GM23338 (cell line): ENCODE measurements around the gene SNX30. TPM values are rescaled to one million over a fixed set of nuclear protein-coding genes. Genes with fewer than 3 reads are reported as not detected.

Experiments
- ATAC-seq: fragments of 200-7000 bp; cut with Tn5 transposase; 3 replicates; pipeline ENCODE4 v1.9.1; 2020
- DNase-seq: peaks from one replicate; pipeline ENCODE4 v3.0.0-alpha.2; 2015; ENCODE audit warnings: low spot score
- H2AFZ ChIP-seq: fragments of 200-600 bp; sonication (generic); 2 replicates; pipeline ENCODE4 v1.8.0; 2016; ENCODE audit warnings: antibody characterized with exemption, mild to moderate bottlenecking, moderate library complexity
- H3F3A ChIP-seq: fragments of 200-600 bp; sonication (generic); replicated peaks from 2 replicates; pipeline ENCODE4 v1.8.0; 2017; ENCODE audit warnings: antibody characterized with exemption, mixed run types, low read depth
- H3K27ac ChIP-seq: fragments of 200-600 bp; sonication (generic); 2 replicates; pipeline ENCODE4 v1.6.1; 2016; ENCODE audit warnings: low read depth
- H3K27me3 ChIP-seq: fragments of 200-600 bp; sonication (generic); 2 replicates; pipeline ENCODE4 v1.8.0; 2016; ENCODE audit warnings: mild to moderate bottlenecking, mixed run types, moderate library complexity; ENCODE audit not compliant: insufficient read depth
- H3K36me3 ChIP-seq: fragments of 200-600 bp; sonication (generic); 2 replicates; pipeline ENCODE4 v1.8.0; 2016; ENCODE audit warnings: mild to moderate bottlenecking; ENCODE audit not compliant: insufficient read depth
- H3K4me1 ChIP-seq: fragments of 200-600 bp; sonication (generic); 2 replicates; pipeline ENCODE4 v1.8.0; 2016; ENCODE audit warnings: mild to moderate bottlenecking, moderate library complexity; ENCODE audit not compliant: insufficient read depth
- H3K4me2 ChIP-seq: fragments of 200-600 bp; sonication (generic); 2 replicates; pipeline ENCODE4 v1.7.1; 2017; ENCODE audit warnings: mixed run types
- H3K4me3 ChIP-seq: fragments of 200-600 bp; sonication (generic); 2 replicates; pipeline ENCODE4 v1.6.1; 2016; ENCODE audit warnings: mixed run types
- H3K79me2 ChIP-seq: fragments of 200-600 bp; sonication (generic); replicated peaks from 2 replicates; pipeline ENCODE4 v1.8.0; 2017; ENCODE audit warnings: mild to moderate bottlenecking; ENCODE audit not compliant: insufficient read depth
- H3K9me2 ChIP-seq: fragments of 200-600 bp; sonication (generic); 2 replicates; pipeline ENCODE4 v1.8.0; 2017; ENCODE audit not compliant: insufficient read depth
- H4K20me1 ChIP-seq: fragments of 200-600 bp; sonication (generic); replicated peaks from 2 replicates; pipeline ENCODE4 v1.8.0; 2017; ENCODE audit warnings: mild to moderate bottlenecking; ENCODE audit not compliant: insufficient read depth
- H3K27ac Mint-ChIP-seq: 2 replicates; pipeline ENCODE4 v1.8.0; 2020; ENCODE audit warnings: inconsistent platforms, mild to moderate bottlenecking, moderate library complexity, mixed read lengths
- H3K27me3 Mint-ChIP-seq: 3 replicates; pipeline ENCODE4 v1.8.0; 2022; ENCODE audit warnings: low read depth, mild to moderate bottlenecking, moderate library complexity, mixed read lengths, inconsistent platforms; ENCODE audit not compliant: insufficient read depth, poor library complexity
- H3K36me3 Mint-ChIP-seq: 3 replicates; pipeline ENCODE4 v1.8.0; 2021; ENCODE audit warnings: low read depth, mild to moderate bottlenecking, inconsistent platforms, moderate library complexity, mixed read lengths
- H3K4me1 Mint-ChIP-seq: 3 replicates; pipeline ENCODE4 v1.8.0; 2020; ENCODE audit warnings: mild to moderate bottlenecking, inconsistent platforms, mixed read lengths
- H3K4me3 Mint-ChIP-seq: 3 replicates; pipeline ENCODE4 v1.8.0; 2021; ENCODE audit warnings: moderate library complexity, mild to moderate bottlenecking, inconsistent platforms, mixed read lengths
- H3K9me3 Mint-ChIP-seq: 3 replicates; pipeline ENCODE4 v1.8.0; 2020; ENCODE audit warnings: moderate library complexity, mild to moderate bottlenecking, inconsistent platforms, mixed read lengths
- CREB1 ChIP-seq: fragments of 250-450 bp; sonication (Bioruptor Pico); IDR thresholded peaks from 2 replicates; pipeline ENCODE4 v1.5.0; 2020; ENCODE audit warnings: low read depth, mild to moderate bottlenecking, moderate library complexity
- CTCF ChIP-seq, 2 experiments: fragments of 200-600 bp in 1 of 2; sonication (generic) in 1 of 2; conservative IDR thresholded peaks; 2 replicates each; pipeline versions ENCODE4 v1.5.1 to v1.6.1; 2016 to 2017; ENCODE audit warnings: antibody characterized with exemption in 2 of 2, low read depth in 2 of 2, mild to moderate bottlenecking in 2 of 2, moderate library complexity in 1 of 2
- JUNB ChIP-seq: IDR thresholded peaks from one replicate; pipeline ENCODE4 v1.6.1; 2016; ENCODE audit warnings: antibody characterized with exemption; ENCODE audit not compliant: unreplicated experiment
- NANOG ChIP-seq: IDR thresholded peaks from 2 replicates; pipeline ENCODE4 v1.6.1; 2016; ENCODE audit warnings: antibody characterized with exemption, borderline replicate concordance
- REST ChIP-seq: IDR thresholded peaks from one replicate; pipeline ENCODE4 v1.6.1; 2018; ENCODE audit warnings: antibody characterized with exemption; ENCODE audit not compliant: unreplicated experiment
- STAT1 ChIP-seq: IDR thresholded peaks from one replicate; pipeline ENCODE4 v1.6.1; 2016; ENCODE audit warnings: antibody characterized with exemption; ENCODE audit not compliant: unreplicated experiment
- ZNF114 ChIP-seq: fragments of 250-450 bp; sonication (Bioruptor Pico); IDR thresholded peaks from 2 replicates; pipeline ENCODE4 v1.5.0; 2020; ENCODE audit warnings: mild to moderate bottlenecking, moderate library complexity
- polyA plus RNA-seq: library from polyadenylated mRNA; unstranded; fragments of >200 nt; fragmentation: Nextera tagmentation; extraction: Ambion mirVana; gene quantifications from 2 replicates; pipeline ENCODE4 v1.2.1, GENCODE V29; 2016
- total RNA-seq: library from RNA; depleted of rRNA; stranded (reverse); fragments of >200 nt; shearing (Covaris generic); gene quantifications from 2 replicates; pipeline ENCODE4 v1.2.3, GENCODE V29; 2014
- TF ChIP-seq, protein P1 (sequence below): fragments of 250-450 bp; sonication (Bioruptor Pico); IDR thresholded peaks from 2 replicates; pipeline ENCODE4 v1.5.0; 2020; ENCODE audit warnings: mild to moderate bottlenecking, moderate library complexity
- TF ChIP-seq, protein P2 (sequence below): IDR thresholded peaks from 2 replicates; pipeline ENCODE4 v1.6.1; 2016; ENCODE audit warnings: antibody characterized with exemption

The SNX30 gene
- total and polyA plus RNA-seq, 2 experiments from 2014 or later: 2.1 to 17.8 TPM

DNA sequence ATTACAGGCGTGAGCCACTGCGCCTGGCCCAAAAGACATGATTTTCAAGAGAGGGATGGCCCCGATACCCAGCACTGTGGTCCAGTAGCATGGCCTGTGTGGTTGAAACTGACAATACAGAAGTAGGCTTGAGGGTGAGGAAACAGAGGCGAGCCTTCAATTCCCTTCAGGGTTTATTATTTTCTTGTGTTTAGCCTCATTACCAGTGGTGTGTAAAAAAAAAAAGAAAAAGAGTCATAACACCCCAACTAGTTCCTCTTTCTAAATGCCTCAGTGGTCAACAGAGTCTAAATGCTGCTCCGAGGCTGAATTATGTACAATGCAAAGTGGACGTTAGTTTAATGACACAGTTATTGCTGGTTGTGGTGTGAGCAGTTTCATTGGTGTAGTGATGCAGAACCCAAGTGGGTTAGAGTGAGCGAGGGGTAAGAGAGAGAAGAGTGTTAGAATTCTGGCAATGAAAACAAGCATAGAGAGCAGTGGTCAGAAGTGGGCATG is 58.8 kb downstream of the SNX30 start:
- H3F3A ChIP-seq: no peaks in the 10 kb centered on the region
- Mint-ChIP-seq H3K9me3 (peaks cover 4% of the 10 kb centered on the region; the same call in 1 of the 3 replicates), H3K4me3 (no peak overlapping the region), H3K27ac (no peak overlapping the region), H3K36me3 (peaks cover 11% of the 10 kb centered on the region), H3K27me3 (peaks cover 3% of the 10 kb centered on the region), H3K4me1 (peaks cover 7% of the 10 kb centered on the region; the same call in 2 of the 3 replicates)
- no peaks in the 10 kb centered on the region; the same call in 1 of the 2 replicates for H4K20me1 ChIP-seq
- no peak overlapping the region for H3K4me3 ChIP-seq
- H2AFZ ChIP-seq: no peak overlapping the region
- DNase-seq (no peak), ATAC-seq (no peak)
- peaks cover 4% of the 10 kb centered on the region for H3K4me1 ChIP-seq
- no peaks in the 10 kb centered on the region for H3K27me3 ChIP-seq
- no peak for TF ChIP-seq ZNF114 (CRISPR knock-in tag)
- no peak for TF ChIP-seq JUNB
- TF ChIP-seq, protein P1, sequence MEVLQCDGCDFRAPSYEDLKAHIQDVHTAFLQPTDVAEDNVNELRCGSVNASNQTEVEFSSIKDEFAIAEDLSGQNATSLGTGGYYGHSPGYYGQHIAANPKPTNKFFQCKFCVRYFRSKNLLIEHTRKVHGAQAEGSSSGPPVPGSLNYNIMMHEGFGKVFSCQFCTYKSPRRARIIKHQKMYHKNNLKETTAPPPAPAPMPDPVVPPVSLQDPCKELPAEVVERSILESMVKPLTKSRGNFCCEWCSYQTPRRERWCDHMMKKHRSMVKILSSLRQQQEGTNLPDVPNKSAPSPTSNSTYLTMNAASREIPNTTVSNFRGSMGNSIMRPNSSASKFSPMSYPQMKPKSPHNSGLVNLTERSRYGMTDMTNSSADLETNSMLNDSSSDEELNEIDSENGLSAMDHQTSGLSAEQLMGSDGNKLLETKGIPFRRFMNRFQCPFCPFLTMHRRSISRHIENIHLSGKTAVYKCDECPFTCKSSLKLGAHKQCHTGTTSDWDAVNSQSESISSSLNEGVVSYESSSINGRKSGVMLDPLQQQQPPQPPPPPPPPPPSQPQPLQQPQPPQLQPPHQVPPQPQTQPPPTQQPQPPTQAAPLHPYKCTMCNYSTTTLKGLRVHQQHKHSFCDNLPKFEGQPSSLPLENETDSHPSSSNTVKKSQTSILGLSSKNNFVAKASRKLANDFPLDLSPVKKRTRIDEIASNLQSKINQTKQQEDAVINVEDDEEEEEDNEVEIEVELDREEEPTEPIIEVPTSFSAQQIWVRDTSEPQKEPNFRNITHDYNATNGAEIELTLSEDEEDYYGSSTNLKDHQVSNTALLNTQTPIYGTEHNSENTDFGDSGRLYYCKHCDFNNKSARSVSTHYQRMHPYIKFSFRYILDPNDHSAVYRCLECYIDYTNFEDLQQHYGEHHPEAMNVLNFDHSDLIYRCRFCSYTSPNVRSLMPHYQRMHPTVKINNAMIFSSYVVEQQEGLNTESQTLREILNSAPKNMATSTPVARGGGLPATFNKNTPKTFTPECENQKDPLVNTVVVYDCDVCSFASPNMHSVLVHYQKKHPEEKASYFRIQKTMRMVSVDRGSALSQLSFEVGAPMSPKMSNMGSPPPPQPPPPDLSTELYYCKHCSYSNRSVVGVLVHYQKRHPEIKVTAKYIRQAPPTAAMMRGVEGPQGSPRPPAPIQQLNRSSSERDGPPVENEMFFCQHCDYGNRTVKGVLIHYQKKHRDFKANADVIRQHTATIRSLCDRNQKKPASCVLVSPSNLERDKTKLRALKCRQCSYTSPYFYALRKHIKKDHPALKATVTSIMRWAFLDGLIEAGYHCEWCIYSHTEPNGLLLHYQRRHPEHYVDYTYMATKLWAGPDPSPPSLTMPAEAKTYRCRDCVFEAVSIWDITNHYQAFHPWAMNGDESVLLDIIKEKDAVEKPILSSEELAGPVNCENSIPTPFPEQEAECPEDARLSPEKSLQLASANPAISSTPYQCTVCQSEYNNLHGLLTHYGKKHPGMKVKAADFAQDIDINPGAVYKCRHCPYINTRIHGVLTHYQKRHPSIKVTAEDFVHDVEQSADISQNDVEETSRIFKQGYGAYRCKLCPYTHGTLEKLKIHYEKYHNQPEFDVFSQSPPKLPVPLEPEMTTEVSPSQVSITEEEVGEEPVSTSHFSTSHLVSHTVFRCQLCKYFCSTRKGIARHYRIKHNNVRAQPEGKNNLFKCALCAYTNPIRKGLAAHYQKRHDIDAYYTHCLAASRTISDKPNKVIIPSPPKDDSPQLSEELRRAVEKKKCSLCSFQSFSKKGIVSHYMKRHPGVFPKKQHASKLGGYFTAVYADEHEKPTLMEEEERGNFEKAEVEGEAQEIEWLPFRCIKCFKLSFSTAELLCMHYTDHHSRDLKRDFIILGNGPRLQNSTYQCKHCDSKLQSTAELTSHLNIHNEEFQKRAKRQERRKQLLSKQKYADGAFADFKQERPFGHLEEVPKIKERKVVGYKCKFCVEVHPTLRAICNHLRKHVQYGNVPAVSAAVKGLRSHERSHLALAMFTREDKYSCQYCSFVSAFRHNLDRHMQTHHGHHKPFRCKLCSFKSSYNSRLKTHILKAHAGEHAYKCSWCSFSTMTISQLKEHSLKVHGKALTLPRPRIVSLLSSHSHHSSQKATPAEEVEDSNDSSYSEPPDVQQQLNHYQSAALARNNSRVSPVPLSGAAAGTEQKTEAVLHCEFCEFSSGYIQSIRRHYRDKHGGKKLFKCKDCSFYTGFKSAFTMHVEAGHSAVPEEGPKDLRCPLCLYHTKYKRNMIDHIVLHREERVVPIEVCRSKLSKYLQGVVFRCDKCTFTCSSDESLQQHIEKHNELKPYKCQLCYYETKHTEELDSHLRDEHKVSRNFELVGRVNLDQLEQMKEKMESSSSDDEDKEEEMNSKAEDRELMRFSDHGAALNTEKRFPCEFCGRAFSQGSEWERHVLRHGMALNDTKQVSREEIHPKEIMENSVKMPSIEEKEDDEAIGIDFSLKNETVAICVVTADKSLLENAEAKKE (CRISPR knock-in tag): no peak
- no peak for TF ChIP-seq REST
- TF ChIP-seq, protein P2, sequence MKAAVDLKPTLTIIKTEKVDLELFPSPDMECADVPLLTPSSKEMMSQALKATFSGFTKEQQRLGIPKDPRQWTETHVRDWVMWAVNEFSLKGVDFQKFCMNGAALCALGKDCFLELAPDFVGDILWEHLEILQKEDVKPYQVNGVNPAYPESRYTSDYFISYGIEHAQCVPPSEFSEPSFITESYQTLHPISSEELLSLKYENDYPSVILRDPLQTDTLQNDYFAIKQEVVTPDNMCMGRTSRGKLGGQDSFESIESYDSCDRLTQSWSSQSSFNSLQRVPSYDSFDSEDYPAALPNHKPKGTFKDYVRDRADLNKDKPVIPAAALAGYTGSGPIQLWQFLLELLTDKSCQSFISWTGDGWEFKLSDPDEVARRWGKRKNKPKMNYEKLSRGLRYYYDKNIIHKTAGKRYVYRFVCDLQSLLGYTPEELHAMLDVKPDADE: no peak
- TF ChIP-seq NANOG: no peak
- no peak for TF ChIP-seq CTCF (conservative IDR thresholded peaks at IDR 0.05; ENCODE audit: low read depth in 2 of 2)
- no peak for TF ChIP-seq CREB1 (CRISPR knock-in tag)
- TF ChIP-seq STAT1: no peak
- H3K9me2 ChIP-seq: 0 out of 2 replicates have a peak, but pooled peaks cover 9% of the 10 kb centered on the region
- no peaks in the 10 kb centered on the region for H3K36me3 ChIP-seq
- H3K4me2 ChIP-seq: no peak overlapping the region
- peaks cover 14% of the 10 kb centered on the region; the same call in 1 of the 2 replicates for H3K79me2 ChIP-seq
- no peak overlapping the region for H3K27ac ChIP-seq
